ENCODE measurements around the gene ZNF598. TPM values are rescaled to one million over a fixed set of nuclear protein-coding genes. Genes with fewer than 3 reads are reported as not detected.
A peak's percentile ranks its signal among the peaks of the same experiment; 100 is the strongest.
"Not testable (repeated sequence)": the region's sequence is repeated elsewhere in the genome, so short reads cannot be mapped to it uniquely, and the experiment has no call there.

ZNF598 gene
- total RNA-seq, 4 donors from 2014 or later = 56.1 to 117 (median 86.5) TPM

DNA sequence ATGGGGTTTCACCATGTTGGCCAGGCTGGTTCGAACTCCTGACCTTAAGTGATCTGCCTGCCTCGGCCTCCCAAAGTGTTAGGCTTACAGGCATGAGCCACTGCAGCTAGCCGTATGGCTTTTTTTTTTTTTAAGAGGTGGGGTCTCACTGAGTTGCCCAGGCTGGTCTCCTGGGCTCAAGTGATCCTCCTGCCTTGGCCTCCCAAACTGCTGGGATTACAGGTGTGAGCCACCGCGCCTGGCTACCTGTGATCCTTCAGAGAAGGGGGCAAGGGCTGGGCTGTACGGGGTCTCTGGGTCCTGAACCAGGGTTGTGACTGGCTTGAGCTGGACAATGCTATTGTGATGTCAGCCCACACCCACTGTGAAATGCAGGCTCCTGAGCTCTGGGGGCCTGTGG, 43.2 kb downstream of the ZNF598 start, which contains the start of gene RNF151:
Gene RNF151 (plus strand): TSS at position 397 of the 400 bp plus-strand sequence. CDS start 26 bp downstream, outside the sequence.
- no peak within 1 kb of the TSS for H3K4me3 ChIP-seq (ENCODE audit: low read depth, poor library complexity, severe bottlenecking)
- DNase-seq (ENCODE audit: low spot score in 2 of 2) = no peak
- intact Hi-C loops (cut with DNase I; ENCODE audit: low total_unique reads) = no loop called here
- no peak for TF ChIP-seq POLR2A (IDR thresholded peaks at IDR 0.05)
- WGBS, 2 donors = 93 to 97% methylated on average over 6 of the region's 6 CpGs

DNA sequence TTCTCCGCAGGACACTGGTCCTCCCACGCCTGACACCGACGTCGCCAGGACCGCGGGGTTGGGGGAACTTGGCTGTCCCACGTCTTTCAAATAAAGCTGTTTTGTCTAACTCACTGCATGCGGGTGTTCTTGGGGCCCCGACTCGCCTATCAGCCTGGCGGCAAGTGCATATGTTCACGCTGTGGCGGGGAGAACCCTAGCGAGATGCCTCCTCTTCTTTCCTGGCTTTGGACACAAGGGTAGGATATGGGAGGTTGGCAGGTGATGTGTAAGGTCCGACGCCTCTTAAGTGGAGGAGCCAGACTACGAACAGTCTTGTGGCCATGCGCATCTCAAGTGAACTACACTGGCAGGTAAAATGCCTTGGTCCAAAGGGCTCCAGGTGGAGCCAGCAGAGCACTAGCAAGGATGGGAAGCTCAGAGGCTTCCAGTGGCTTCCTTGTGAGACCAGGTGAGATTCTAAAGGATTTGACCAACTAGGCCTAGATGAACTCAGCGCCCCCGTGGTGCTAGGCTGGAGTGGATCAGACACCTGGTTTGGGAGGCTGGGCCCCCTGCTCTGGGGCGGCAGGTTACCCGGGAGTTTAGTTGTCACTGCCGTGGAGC, 44.1 kb downstream of the ZNF598 start:
- WGBS, 2 donors = 20 to 24% methylated on average over 23 to 24 of the region's 24 CpGs
- TF ChIP-seq POLR2A (IDR thresholded peaks at IDR 0.05) = no peak
- TF ChIP-seq CTCF (IDR thresholded peaks at IDR 0.05) = no peak
- DNase-seq (ENCODE audit: low spot score in 2 of 2) = no peak
- peak overlapping the region; percentile 78 for H3K4me3 ChIP-seq (ENCODE audit: low read depth, poor library complexity, severe bottlenecking)
- intact Hi-C loops (cut with DNase I; ENCODE audit: low total_unique reads) = no loop called here

DNA sequence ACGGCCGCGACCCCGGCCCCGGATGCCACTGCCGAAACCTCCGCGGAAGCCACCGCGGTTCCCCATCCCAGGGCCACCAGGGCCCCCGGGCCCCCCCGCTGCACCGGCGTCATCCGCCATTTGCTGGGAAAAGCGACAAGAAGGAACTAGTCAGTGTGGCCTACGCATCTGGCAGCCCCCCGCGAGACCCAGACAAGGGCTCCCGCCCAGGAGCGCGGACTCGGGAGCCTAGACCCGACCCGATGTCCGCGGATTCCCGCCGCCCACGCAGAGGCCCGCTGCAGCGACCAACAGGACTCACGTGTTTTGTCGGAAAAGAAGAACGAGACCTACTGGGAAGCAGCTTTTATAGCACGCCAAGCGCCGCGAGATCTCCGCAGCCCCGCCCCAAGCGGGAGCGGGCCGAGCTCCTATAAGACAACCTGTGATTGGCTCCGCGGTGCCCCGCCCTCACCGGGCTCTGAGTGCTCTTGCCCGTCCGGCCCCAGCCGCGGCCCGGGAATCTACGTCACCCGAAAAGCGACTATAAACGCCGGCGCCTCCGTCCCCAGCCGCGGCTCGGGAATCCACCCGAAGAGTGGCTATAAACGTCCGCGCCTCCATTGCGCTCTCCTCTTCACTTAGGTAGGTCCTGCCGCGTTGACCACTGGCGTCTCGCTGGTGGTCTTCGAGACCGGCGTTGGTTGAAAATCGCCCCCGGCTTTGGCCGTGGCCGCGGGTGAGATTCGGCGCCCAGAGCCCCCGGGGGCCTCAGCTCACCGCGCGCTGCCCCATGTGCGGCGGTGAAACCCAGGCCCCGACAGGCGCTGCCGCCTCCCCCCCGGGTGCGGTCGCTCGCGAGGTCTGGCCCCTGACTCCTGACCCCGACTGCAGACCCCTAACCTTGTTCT, 44.9 kb downstream of the ZNF598 start, which contains the start of gene RPS2:
Gene RPS2 (minus strand): TSS at position 321 of the 890 bp plus-strand sequence. CDS start 201 bp downstream, at position 120.
- peak in 1 of 2 donors; percentile 98 for TF ChIP-seq POLR2A (IDR thresholded peaks at IDR 0.05)
- no peak for TF ChIP-seq CTCF (IDR thresholded peaks at IDR 0.05)
- 1 to 2% methylated on average over 40 to 61 of the region's 97 CpGs for WGBS, 2 donors
- intact Hi-C loops (cut with DNase I; ENCODE audit: low total_unique reads) = no loop called here
- DNase-seq (ENCODE audit: low spot score in 2 of 2) = peak; percentile 99 to 100
- peak within 1 kb of the TSS; percentile 90 for H3K4me3 ChIP-seq (ENCODE audit: low read depth, poor library complexity, severe bottlenecking)

DNA sequence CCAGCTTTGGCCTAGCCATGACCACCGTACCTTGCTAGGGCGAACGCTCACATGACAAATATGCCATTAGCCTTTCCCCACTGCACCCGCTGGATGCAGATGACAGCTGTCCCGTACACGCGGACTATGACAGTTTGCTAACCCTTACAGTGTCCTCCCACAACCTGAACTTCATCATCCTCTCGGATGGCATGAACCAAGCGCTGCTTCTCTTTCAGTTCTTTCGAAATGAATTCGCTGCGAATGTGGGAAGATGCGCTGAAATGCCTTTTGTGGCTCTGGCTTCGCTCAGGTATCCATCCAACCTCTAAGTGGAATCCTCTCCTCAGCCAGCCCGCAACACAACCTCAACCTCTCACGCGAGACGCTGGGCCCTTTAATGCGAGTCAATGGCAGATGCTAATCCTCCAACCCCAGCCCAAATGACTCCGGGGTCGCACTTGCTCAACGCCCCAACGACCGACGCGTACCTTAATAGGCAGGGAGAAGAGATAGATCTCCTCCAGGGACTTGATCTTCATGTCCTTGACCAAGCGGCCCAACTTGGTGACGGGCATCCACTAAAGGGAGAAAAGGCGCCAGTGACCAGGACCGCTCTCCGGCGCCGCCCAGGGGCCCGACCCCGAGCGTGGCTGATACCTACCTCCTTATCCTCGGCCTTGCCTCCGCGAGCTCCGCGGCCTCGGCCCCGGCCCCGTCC, 45.7 kb downstream of the ZNF598 start:
- TF ChIP-seq CTCF (IDR thresholded peaks at IDR 0.05) (no peak), POLR2A (IDR thresholded peaks at IDR 0.05) (no peak)
- peak in 1 of 2 donors; percentile 89 for DNase-seq (ENCODE audit: low spot score in 2 of 2)
- 17 to 24% methylated on average over 33 to 37 of the region's 44 CpGs for WGBS, 2 donors
- peak overlapping the region; percentile 90 for H3K4me3 ChIP-seq (ENCODE audit: low read depth, poor library complexity, severe bottlenecking)
- intact Hi-C loops (cut with DNase I; ENCODE audit: low total_unique reads) = no loop called here

DNA sequence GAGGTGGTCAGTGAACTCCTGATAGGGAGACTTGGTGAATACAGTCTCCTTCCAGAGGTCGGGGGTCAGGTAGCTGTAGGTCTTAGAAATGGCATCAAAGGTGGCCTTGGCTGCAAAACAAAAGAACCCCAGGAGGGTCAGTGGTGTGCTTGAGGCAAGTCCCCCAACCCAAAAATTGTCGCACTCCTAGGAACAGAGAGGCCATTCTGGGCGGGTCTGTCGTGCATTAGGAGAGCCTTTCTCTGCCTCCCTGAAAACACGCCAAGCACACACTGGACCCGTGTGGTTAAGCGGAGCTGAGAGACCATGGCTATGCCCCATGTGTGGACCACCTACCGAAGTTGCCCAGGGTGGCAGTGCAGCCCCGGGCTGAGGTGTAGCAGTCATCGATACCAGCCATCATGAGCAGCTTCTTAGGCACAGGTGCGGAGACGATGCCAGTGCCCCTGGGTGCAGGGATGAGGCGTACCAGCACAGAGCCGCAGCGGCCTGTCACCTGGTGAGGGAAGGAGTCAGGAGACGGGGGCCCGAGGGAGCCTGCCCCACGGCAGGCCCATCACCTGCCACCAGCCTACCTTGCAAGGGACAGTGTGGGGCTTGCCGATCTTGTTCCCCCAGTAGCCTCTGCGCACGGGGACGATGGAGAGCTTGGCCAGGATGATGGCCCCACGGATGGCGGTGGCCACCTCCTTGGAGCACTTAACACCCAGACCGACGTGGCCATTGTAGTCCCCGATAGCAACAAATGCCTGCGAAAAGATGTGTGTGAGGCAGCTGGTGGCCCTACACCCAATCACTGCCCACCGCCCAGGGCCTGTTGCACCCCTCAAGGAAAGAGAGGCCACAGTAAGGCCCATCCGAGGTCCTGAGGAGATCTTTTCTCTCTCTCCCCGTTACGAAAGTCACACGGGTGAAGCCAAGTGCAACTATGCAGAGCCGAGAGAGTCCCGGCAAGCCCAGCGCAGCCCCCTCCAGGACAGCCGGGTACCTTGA, 47.2 kb downstream of the ZNF598 start:
- DNase-seq (ENCODE audit: low spot score in 2 of 2); intact Hi-C loops (cut with DNase I; ENCODE audit: low total_unique reads); H3K4me3 ChIP-seq (ENCODE audit: low read depth, poor library complexity, severe bottlenecking): not testable (repeated sequence)
- 84 to 88% methylated on average over 28 to 37 of the region's 37 CpGs for WGBS, 2 donors

- no peak for DNase-seq (ENCODE audit: low spot score in 2 of 2)
- WGBS, 2 donors = 64 to 66% methylated on average over 6 of the region's 6 CpGs
- intact Hi-C loops (cut with DNase I; ENCODE audit: low total_unique reads) = no loop called here
- TF ChIP-seq CTCF (IDR thresholded peaks at IDR 0.05) = no peak
- TF ChIP-seq POLR2A (IDR thresholded peaks at IDR 0.05) = no peak
- H3K4me3 ChIP-seq (ENCODE audit: low read depth, poor library complexity, severe bottlenecking) = no peak overlapping the region
Observed at GRCh38 chr16:1961651-1962067, 48.0 kb downstream of the ZNF598 start.

Measured in lower leg skin (tissue), 4 donors.